ENCODE data around the gene SULT1A2.

The SULT1A2 gene

DNA sequence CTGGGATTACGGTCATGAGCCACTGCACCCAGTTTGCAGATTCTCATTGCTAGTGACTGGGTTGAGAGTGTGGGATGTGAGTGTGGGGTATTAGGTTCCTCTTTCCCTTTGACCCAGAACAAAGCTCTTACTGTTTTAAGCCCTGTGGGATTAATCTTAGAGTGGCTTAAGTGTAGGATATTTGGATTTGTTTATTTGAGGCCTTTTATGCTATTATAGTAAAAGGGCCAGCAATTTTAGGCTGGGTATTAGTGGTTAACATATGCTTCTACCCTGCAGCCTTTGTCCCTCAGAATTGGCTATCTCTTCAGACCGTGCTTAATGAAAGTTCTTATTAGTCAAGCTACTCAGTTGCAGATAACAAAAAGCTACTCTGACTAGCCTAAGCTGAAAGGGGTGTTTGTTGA, 39.9 kb downstream of the SULT1A2 start:
- no peak for TF ChIP-seq GATA2 (IDR thresholded peaks at IDR 0.05; ENCODE audit: low read depth, low read length)
- TF ChIP-seq GATA3 (IDR thresholded peaks at IDR 0.05; ENCODE audit: low read depth, low read length): no peak

DNA sequence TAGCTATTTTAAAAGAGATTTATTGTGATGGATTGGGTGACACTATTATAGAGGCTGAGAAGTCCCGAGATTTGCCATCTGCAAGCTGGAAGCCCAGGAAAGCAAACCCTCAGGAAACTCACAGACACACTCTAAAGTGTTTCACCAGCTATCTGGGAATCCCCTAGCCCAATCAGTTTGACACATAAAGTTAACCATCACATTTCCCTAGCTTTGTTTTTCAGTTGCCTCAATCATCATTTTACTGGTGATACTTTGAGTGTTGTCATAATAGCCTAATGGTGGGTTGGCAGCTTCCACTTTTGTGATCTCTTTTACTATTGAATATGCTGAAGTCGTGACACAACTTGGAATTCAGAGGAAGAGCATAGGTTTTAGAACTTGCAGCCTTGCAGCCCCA, 41.3 kb downstream of the SULT1A2 start:
- TF ChIP-seq GATA3 (IDR thresholded peaks at IDR 0.05; ENCODE audit: low read depth, low read length) (no peak), GATA2 (IDR thresholded peaks at IDR 0.05; ENCODE audit: low read depth, low read length) (no peak)

- no peak for TF ChIP-seq GATA3 (IDR thresholded peaks at IDR 0.05; ENCODE audit: low read depth, low read length)
- no peak for TF ChIP-seq GATA2 (IDR thresholded peaks at IDR 0.05; ENCODE audit: low read depth, low read length)
These were observed 42.0 kb downstream of the SULT1A2 start for GRCh38 chr16:28554634-28555423.

DNA sequence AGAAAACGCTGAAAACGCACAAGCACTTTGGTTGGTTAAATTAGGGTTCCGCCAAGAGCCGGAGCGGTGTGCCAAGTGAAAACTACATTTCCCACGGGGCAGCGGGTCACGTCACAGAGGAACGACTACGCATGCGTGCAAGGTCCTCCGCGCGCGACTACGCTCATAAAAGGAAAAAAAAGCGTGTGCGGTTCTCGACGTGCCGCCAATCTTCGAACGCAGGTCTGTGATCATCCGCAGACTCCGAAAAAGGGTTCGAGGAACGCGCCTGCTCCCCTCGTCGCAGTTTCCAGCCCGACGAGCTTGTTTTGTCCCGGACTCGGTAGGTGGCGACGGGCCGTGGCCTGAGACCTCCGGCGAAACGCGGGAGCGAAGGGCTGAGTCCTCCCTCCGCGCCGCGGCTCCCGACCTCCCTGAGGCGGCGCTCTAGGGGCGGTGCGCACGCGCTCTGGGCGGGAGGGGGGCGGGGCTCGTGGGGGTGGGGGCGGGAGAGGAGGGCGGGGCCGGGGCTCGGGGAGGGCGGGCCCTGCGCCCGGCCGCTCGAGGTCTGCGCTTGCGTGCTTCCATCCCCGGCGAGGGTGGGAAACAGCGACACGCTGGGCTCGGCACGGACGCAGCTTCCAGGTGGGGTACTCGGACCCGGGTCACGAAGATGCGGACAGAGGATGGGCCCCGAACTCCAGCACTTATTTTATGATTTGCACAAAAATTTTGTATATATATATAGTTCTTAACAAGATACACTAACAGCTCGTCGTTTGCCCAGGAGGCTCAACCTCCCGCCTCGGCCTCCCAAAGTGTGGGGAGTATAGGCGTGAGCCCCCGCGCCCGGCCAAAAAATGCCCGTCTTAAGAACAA, 42.8 kb downstream of the SULT1A2 start, which contains the start of gene SGF29:
Gene SGF29, plus strand, starts transcription at position 145 of the 858 bp plus-strand sequence. CDS start 27,150 bp downstream, outside the sequence.
- no peak; the same call in 1 of the 2 replicates for TF ChIP-seq GATA2 (IDR thresholded peaks at IDR 0.05; ENCODE audit: low read depth, low read length)
- TF ChIP-seq GATA3 (IDR thresholded peaks at IDR 0.05; ENCODE audit: low read depth, low read length): no peak

- no peak for TF ChIP-seq GATA3 (IDR thresholded peaks at IDR 0.05; ENCODE audit: low read depth, low read length)
- TF ChIP-seq GATA2 (IDR thresholded peaks at IDR 0.05; ENCODE audit: low read depth, low read length): no peak
These were observed 47.5 kb downstream of the SULT1A2 start for GRCh38 chr16:28549301-28549899.

DNA sequence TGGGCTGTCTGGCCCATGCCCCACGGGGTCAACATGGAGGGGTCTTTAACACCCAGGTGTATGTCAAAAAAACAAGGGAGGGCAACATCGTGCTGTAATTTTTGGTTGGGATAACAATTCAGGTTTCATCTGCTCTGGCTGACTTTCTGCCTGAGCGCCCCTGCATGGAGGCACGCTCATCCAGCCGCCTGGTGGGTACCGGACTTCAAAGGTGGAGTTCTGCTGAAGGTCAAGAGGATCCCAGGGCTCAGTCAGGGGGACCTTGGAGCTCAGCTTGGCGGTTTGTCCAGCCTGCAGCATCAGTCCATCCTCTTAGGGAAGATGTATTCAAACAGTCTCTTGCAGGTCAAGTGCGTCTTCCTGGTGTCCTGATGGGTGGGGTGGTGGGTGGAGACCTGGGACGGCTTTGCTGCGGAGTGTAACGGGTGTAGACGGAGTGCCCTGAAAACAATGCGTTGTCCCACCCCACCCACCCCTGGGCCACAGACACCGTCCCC, 48.5 kb downstream of the SULT1A2 start:
- TF ChIP-seq GATA3 (IDR thresholded peaks at IDR 0.05; ENCODE audit: low read depth, low read length) (no peak), GATA2 (IDR thresholded peaks at IDR 0.05; ENCODE audit: low read depth, low read length) (no peak)

- no peak for TF ChIP-seq GATA3 (IDR thresholded peaks at IDR 0.05; ENCODE audit: low read depth, low read length)
- no peak for TF ChIP-seq GATA2 (IDR thresholded peaks at IDR 0.05; ENCODE audit: low read depth, low read length)
These were observed 50.2 kb downstream of the SULT1A2 start for GRCh38 chr16:28546626-28547025.

- TF ChIP-seq GATA3 (IDR thresholded peaks at IDR 0.05; ENCODE audit: low read depth, low read length) (no peak), GATA2 (IDR thresholded peaks at IDR 0.05; ENCODE audit: low read depth, low read length) (no peak)
These were observed 51.9 kb downstream of the SULT1A2 start for GRCh38 chr16:28544998-28545397.

- TF ChIP-seq GATA3 (IDR thresholded peaks at IDR 0.05; ENCODE audit: low read depth, low read length) (no peak), GATA2 (IDR thresholded peaks at IDR 0.05; ENCODE audit: low read depth, low read length) (no peak)
These were observed 53.8 kb downstream of the SULT1A2 start for GRCh38 chr16:28543072-28543471.

DNA sequence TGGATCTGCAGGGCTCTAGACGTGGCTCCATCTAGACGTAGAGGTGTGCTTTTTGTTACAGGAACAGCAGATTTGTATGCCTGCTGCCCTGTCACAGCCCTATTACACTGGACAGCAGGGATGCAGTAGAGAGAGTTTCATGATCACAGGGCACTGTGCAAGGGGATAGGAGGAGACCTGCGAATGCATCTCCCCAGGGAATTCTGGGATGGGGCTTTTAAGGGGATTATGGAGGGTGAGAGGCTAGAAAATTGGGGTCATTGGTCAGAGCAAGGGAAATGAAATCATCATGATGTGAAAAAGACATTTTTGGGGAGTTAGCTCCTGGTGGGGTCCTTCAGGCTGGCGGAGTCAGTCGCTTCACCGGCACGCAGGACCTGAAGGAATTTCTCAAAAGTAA, 54.2 kb downstream of the SULT1A2 start:
- TF ChIP-seq GATA3 (IDR thresholded peaks at IDR 0.05; ENCODE audit: low read depth, low read length) (no peak), GATA2 (IDR thresholded peaks at IDR 0.05; ENCODE audit: low read depth, low read length) (no peak)
